Endothelial cell of umbilical vein (primary cell): Measurements from ENCODE around the gene DNAH10. TPM values are rescaled to one million over a fixed set of nuclear protein-coding genes. Genes with fewer than 3 reads are reported as not detected.

Experiments
- BruUV-seq: library from RNA; stranded (reverse); fragments of 400-500 nt; replicated peaks from 2 replicates; lab custom pipeline; 2021; lab: Mats Ljungman, UMichigan
- CTCF ChIA-PET: fragments of 300-600, 350-600 bp; sonication (Branson Sonifier 250); formaldehyde crosslinking; loops from one replicate; lab custom pipeline; 2021; ENCODE audit warnings: antibody characterized with exemption, inconsistent platforms; lab: Charles Lee
- POLR2A ChIA-PET: fragments of 300-600, 350-600 bp; sonication (Branson Sonifier 250); formaldehyde crosslinking; loops from one replicate; lab custom pipeline; 2021; ENCODE audit warnings: antibody characterized with exemption, inconsistent platforms; lab: Charles Lee
- DNase-seq: peaks from one replicate; pipeline ENCODE4 v3.0.0-alpha.2; 2011; ENCODE audit warnings: low read depth, low spot score
- FAIRE-seq: peaks from 2 replicates; lab custom pipeline; 2011; peaks lifted over from hg19 to GRCh38; lab: Jason Lieb, UNC
- H2AFZ ChIP-seq: 2 replicates; pipeline ENCODE4 v1.6.0; 2012; ENCODE audit warnings: low read depth, low read length, control low read depth, inconsistent platforms
- H3K27ac ChIP-seq: 2 replicates; pipeline ENCODE4 v1.5.1; 2011; ENCODE audit warnings: low read depth, mild to moderate bottlenecking, control low read depth, low read length, moderate library complexity; ENCODE audit not compliant: insufficient read depth
- H3K27me3 ChIP-seq, 2 experiments: 2 replicates each; pipeline versions ENCODE4 v1.6.0 to v1.6.1; 2011; ENCODE audit warnings: low read length in 2 of 2, mixed read lengths in 1 of 2; ENCODE audit not compliant: control insufficient read depth in 2 of 2, insufficient read depth in 2 of 2
- H3K36me3 ChIP-seq, 2 experiments: 2 replicates in 1 of 2; 3 replicates in 1 of 2; pipeline ENCODE4 v1.5.1; 2011; ENCODE audit warnings: low read length in 2 of 2, mild to moderate bottlenecking in 1 of 2, moderate library complexity in 1 of 2; ENCODE audit not compliant: control insufficient read depth in 2 of 2, insufficient read depth in 2 of 2; ENCODE audit errors: extremely low read depth in 1 of 2
- H3K4me1 ChIP-seq: 3 replicates; pipeline ENCODE4 v1.5.1; 2011; ENCODE audit warnings: mild to moderate bottlenecking, low read length; ENCODE audit not compliant: control insufficient read depth, insufficient read depth; ENCODE audit errors: extremely low read depth
- H3K4me2 ChIP-seq: 2 replicates; pipeline ENCODE4 v1.6.1; 2011; ENCODE audit warnings: low read length, control low read depth, mixed read lengths; ENCODE audit not compliant: insufficient read depth
- H3K4me3 ChIP-seq, 3 experiments: fragments of 200-600 bp in 1 of 3; sonication (generic), shearing (Covaris generic) in 1 of 3; replicated peaks in 1 of 3; 2 replicates each; pipeline ENCODE4 v1.5.1; 2011 to 2016; ENCODE audit warnings: control low read depth in 3 of 3, low read length in 3 of 3, mild to moderate bottlenecking in 2 of 3, inconsistent platforms in 1 of 3, low read depth in 1 of 3, moderate library complexity in 1 of 3; ENCODE audit not compliant: insufficient read depth in 1 of 3
- H3K79me2 ChIP-seq: 2 replicates; pipeline ENCODE4 v1.6.0; 2012; ENCODE audit warnings: low read length, inconsistent platforms; ENCODE audit not compliant: control insufficient read depth, insufficient read depth
- H3K9ac ChIP-seq: replicated peaks from 2 replicates; pipeline ENCODE3; 2011; ENCODE audit warnings: low read length, control low read depth; ENCODE audit not compliant: insufficient read depth; ENCODE audit errors: extremely low read depth
- H3K9me1 ChIP-seq: replicated peaks from 3 replicates; pipeline ENCODE4 v1.6.0; 2011; ENCODE audit warnings: mild to moderate bottlenecking, low read length; ENCODE audit not compliant: control insufficient read depth, insufficient read depth; ENCODE audit errors: extremely low read depth
- H3K9me3 ChIP-seq: replicated peaks from 2 replicates; pipeline ENCODE4 v1.5.1; 2012; ENCODE audit warnings: low read length, inconsistent platforms; ENCODE audit not compliant: control insufficient read depth, insufficient read depth
- H4K20me1 ChIP-seq: replicated peaks from 2 replicates; pipeline ENCODE3; 2011; ENCODE audit warnings: mild to moderate bottlenecking, low read length; ENCODE audit not compliant: control insufficient read depth, insufficient read depth; ENCODE audit errors: extremely low read depth
- CTCF ChIP-seq, 2 donors: IDR thresholded peaks; 1 replicate in 1 of 2; 2 replicates in 1 of 2; pipeline ENCODE4 v1.5.1; 2011; ENCODE audit warnings: low read length in 2 of 2, mild to moderate bottlenecking in 2 of 2, moderate library complexity in 2 of 2, control low read depth in 1 of 2, inconsistent platforms in 1 of 2, low read depth in 1 of 2; ENCODE audit not compliant: insufficient read depth in 1 of 2; ENCODE audit errors: extremely low read depth in 1 of 2
- EZH2 ChIP-seq: IDR thresholded peaks from 2 replicates; pipeline ENCODE4 v1.6.1; 2012; ENCODE audit warnings: borderline replicate concordance, low read depth, mild to moderate bottlenecking, moderate library complexity, low read length, inconsistent platforms; ENCODE audit not compliant: severe bottlenecking
- FOS ChIP-seq: IDR thresholded peaks from 2 replicates; pipeline ENCODE4 v1.6.1; 2011; ENCODE audit warnings: mild to moderate bottlenecking, low read length, moderate library complexity, borderline replicate concordance; ENCODE audit not compliant: insufficient read depth
- GATA2 ChIP-seq: IDR thresholded peaks from 2 replicates; pipeline ENCODE4 v1.7.0; 2011; ENCODE audit warnings: low read depth, mild to moderate bottlenecking, moderate library complexity, mixed read lengths, low read length; ENCODE audit not compliant: insufficient read length, insufficient read depth
- JUN ChIP-seq: IDR thresholded peaks from 2 replicates; pipeline ENCODE4 v1.6.1; 2011; ENCODE audit warnings: borderline replicate concordance, low read depth; ENCODE audit not compliant: insufficient read length, insufficient read depth
- MAX ChIP-seq: IDR thresholded peaks from 2 replicates; pipeline ENCODE4 v1.6.1; 2011; ENCODE audit not compliant: insufficient read depth, insufficient read length
- MYC ChIP-seq: IDR thresholded peaks from one replicate; pipeline ENCODE4 v1.6.1; 2011; ENCODE audit warnings: mild to moderate bottlenecking, low read depth, low read length
- POLR2A ChIP-seq: IDR thresholded peaks from 2 replicates; pipeline ENCODE4 v1.6.1; 2012; ENCODE audit warnings: low read depth, mild to moderate bottlenecking, control low read depth, low read length
- POLR2AphosphoS5 ChIP-seq: IDR thresholded peaks from 2 replicates; pipeline ENCODE4 v1.6.1; 2012; ENCODE audit warnings: low read depth, mild to moderate bottlenecking, control low read depth, low read length, moderate library complexity; ENCODE audit not compliant: insufficient read depth
- dilution Hi-C: fragments of 300-500 bp; cut with MboI; formaldehyde crosslinking; loops from one replicate; pipeline ENCODE4 v1.15.0; 2019; ENCODE audit warnings: low sequenced_read_pairs; ENCODE audit not compliant: extremely low pct_ligation_motif_present
- intact Hi-C: fragments of 100-400 bp; cut with micrococcal nuclease; formaldehyde crosslinking; loops from one replicate; pipeline ENCODE4 v1.10.0; 2022
- polyA plus RNA-seq, 4 experiments: library from polyadenylated mRNA; depleted of rRNA in 3 of 4; stranded (reverse) in 3 of 4; unstranded in 1 of 4; fragments of >200 nt; gene quantifications; 2 replicates each; pipeline versions ENCODE4 v1.2.1 to v1.2.3, GENCODE V29; 2011 to 2012; ENCODE audit warnings: missing spikeins in 1 of 4
- total RNA-seq: library from RNA; stranded (reverse); gene quantifications from 2 replicates; pipeline ENCODE4 v1.2.3, GENCODE V29; 2021

The DNAH10 gene
- total and polyA plus RNA-seq, 2 donors (not counting 3 experiments of a cell fraction or from before 2014, with no cell fraction given) = 0.04 to 0.31 TPM

- TF ChIP-seq GATA2 = no peak
- no peak for TF ChIP-seq MAX
- TF ChIP-seq JUN = no peak
- TF ChIP-seq CTCF (IDR thresholded peaks at IDR 0.05; ENCODE audit: extremely low read depth in 1 of 2, insufficient read depth in 1 of 2, low read depth in 1 of 2, low read length in 2 of 2) = no peak
- no peak for TF ChIP-seq POLR2A
- no peak for TF ChIP-seq EZH2
- no peak for TF ChIP-seq MYC
- no peak for TF ChIP-seq POLR2AphosphoS5
- no peak for TF ChIP-seq FOS
- CTCF ChIA-PET = no interaction called here
- Histone ChIP-seq H3K27ac (no peak overlapping the region), H3K9me1 (no peaks in the 10 kb centered on the region), H3K27me3 (no peaks in the 10 kb centered on the region), H3K4me2 (no peak overlapping the region), H3K36me3 (peaks cover 9 to 26% of the 10 kb centered on the region in 2 experiments), H3K79me2 (no peaks in the 10 kb centered on the region), H3K4me3 (no peak overlapping the region), H3K9ac (no peak overlapping the region), H3K9me3 (no peaks in the 10 kb centered on the region), H4K20me1 (no peaks in the 10 kb centered on the region), H3K4me1 (no peaks in the 10 kb centered on the region), H2AFZ (no peak overlapping the region)
- BruUV-seq = no TSS peak
- DNase-seq = peak; percentile 41
- intact Hi-C loops (no loop called here), dilution Hi-C loops (no loop called here)
- FAIRE-seq = no peak
- POLR2A ChIA-PET = no interaction called here
These were observed 29.9 kb upstream of the DNAH10 start for GRCh38 chr12:123732251-123732650.
